H1 (cell line): ENCODE measurements around the gene ESRRB. TPM values are rescaled to one million over a fixed set of nuclear protein-coding genes. Genes with fewer than 3 reads are reported as not detected.

ENCODE experiments used
- CTCF ChIA-PET: fragments of 300-600 bp; sonication (Branson Sonifier 250); formaldehyde crosslinking; loops from one replicate; lab custom pipeline; 2021; ENCODE audit not compliant: partially characterized antibody; lab: Charles Lee
- POLR2A ChIA-PET: fragments of 300-600 bp; sonication (Branson Sonifier 250); formaldehyde crosslinking; loops from one replicate; lab custom pipeline; 2021; ENCODE audit warnings: inconsistent platforms; ENCODE audit not compliant: partially characterized antibody; lab: Charles Lee
- DNase-seq, 2 experiments: peaks; one replicate each; pipeline versions ENCODE4 v3.0.0 to v3.0.0-alpha.2; 2010 to 2022; ENCODE audit warnings: low spot score in 2 of 2, low read depth in 1 of 2, mixed read lengths in 1 of 2
- FAIRE-seq: peaks from 2 replicates; lab custom pipeline; 2011; peaks lifted over from hg19 to GRCh38; lab: Jason Lieb, UNC
- H2AFZ ChIP-seq: 2 replicates; pipeline ENCODE4 v1.8.1; 2012; ENCODE audit warnings: low read length, inconsistent platforms
- H2AK5ac ChIP-seq: 2 replicates; pipeline ENCODE4 v1.6.1; 2013; ENCODE audit warnings: low read depth, low read length
- H2BK120ac ChIP-seq: replicated peaks from 2 replicates; pipeline ENCODE3; 2013; ENCODE audit warnings: low read depth, low read length, inconsistent platforms
- H2BK12ac ChIP-seq: 2 replicates; pipeline ENCODE4 v1.6.1; 2013; ENCODE audit warnings: low read depth, low read length
- H2BK15ac ChIP-seq: 2 replicates; pipeline ENCODE4 v1.6.1; 2013; ENCODE audit warnings: low read length
- H2BK20ac ChIP-seq: 2 replicates; pipeline ENCODE4 v1.6.1; 2013; ENCODE audit warnings: low read length
- H2BK5ac ChIP-seq: 2 replicates; pipeline ENCODE4 v1.6.1; 2013; ENCODE audit warnings: low read depth, low read length
- H3K14ac ChIP-seq: 2 replicates; pipeline ENCODE4 v1.6.1; 2013; ENCODE audit warnings: inconsistent platforms; ENCODE audit not compliant: insufficient read length
- H3K18ac ChIP-seq: 2 replicates; pipeline ENCODE4 v1.6.1; 2013; ENCODE audit warnings: low read length; ENCODE audit errors: extremely low read depth
- H3K23ac ChIP-seq: 2 replicates; pipeline ENCODE4 v1.6.1; 2013; ENCODE audit warnings: inconsistent platforms; ENCODE audit not compliant: insufficient read length
- H3K23me2 ChIP-seq: 2 replicates; pipeline ENCODE4 v1.6.1; 2013; ENCODE audit warnings: low read depth, low read length
- H3K27ac ChIP-seq: 2 replicates; pipeline ENCODE4 v1.6.1; 2011; ENCODE audit warnings: low read depth, low read length, inconsistent platforms
- H3K27me3 ChIP-seq, 4 experiments: replicated peaks in 1 of 4; 1 replicate in 1 of 4; 2 replicates in 3 of 4; pipeline versions ENCODE4 v1.6.1 to v1.8.1; 2011 to 2013; ENCODE audit warnings: low read length in 3 of 4, mild to moderate bottlenecking in 3 of 4, inconsistent platforms in 2 of 4, mixed read lengths in 2 of 4, moderate library complexity in 1 of 4; ENCODE audit not compliant: control insufficient read depth in 3 of 4, insufficient read depth in 3 of 4; ENCODE audit errors: extremely low read depth in 1 of 4
- H3K36me3 ChIP-seq, 4 experiments: 2 replicates each; pipeline versions ENCODE4 v1.6.1 to v1.8.1; 2011 to 2013; ENCODE audit warnings: mild to moderate bottlenecking in 4 of 4, low read length in 3 of 4, moderate library complexity in 2 of 4, control low read depth in 1 of 4, inconsistent platforms in 1 of 4; ENCODE audit not compliant: insufficient read depth in 4 of 4, control insufficient read depth in 2 of 4
- H3K4ac ChIP-seq: replicated peaks from 2 replicates; pipeline ENCODE3; 2013; ENCODE audit warnings: low read length, low read depth, mixed read lengths, inconsistent platforms; ENCODE audit not compliant: insufficient read length
- H3K4me1 ChIP-seq, 4 experiments: replicated peaks in 1 of 4; 1 replicate in 1 of 4; 2 replicates in 3 of 4; pipeline versions ENCODE4 v1.6.1 to v1.8.1; 2011 to 2013; ENCODE audit warnings: low read length in 3 of 4, inconsistent platforms in 2 of 4, mixed read lengths in 1 of 4; ENCODE audit not compliant: insufficient read depth in 4 of 4, control insufficient read depth in 3 of 4
- H3K4me2 ChIP-seq, 2 experiments: 2 replicates each; pipeline versions ENCODE4 v1.6.1 to v1.8.1; 2011 to 2013; ENCODE audit warnings: low read depth in 2 of 2, low read length in 2 of 2, control low read depth in 1 of 2, inconsistent platforms in 1 of 2, mild to moderate bottlenecking in 1 of 2; ENCODE audit not compliant: insufficient read depth in 1 of 2
- H3K4me3 ChIP-seq, 4 experiments: fragments of 200-600, 300-600 bp in 1 of 4; sonication (generic), shearing (Covaris generic), sonication (Bioruptor Twin) in 1 of 4; 2 replicates each; pipeline versions ENCODE4 v1.5.1 to v1.8.1; 2011 to 2016; ENCODE audit warnings: low read length in 4 of 4, low read depth in 3 of 4, control low read depth in 2 of 4, inconsistent platforms in 2 of 4, mild to moderate bottlenecking in 2 of 4, mixed read lengths in 1 of 4, moderate library complexity in 1 of 4; ENCODE audit not compliant: insufficient read depth in 2 of 4; ENCODE audit errors: extremely low read depth in 1 of 4
- H3K56ac ChIP-seq: replicated peaks from 2 replicates; pipeline ENCODE3; 2013; ENCODE audit warnings: low read depth, mild to moderate bottlenecking, mixed read lengths, low read length, inconsistent platforms; ENCODE audit not compliant: insufficient read length
- H3K79me1 ChIP-seq: 2 replicates; pipeline ENCODE4 v1.6.1; 2013; ENCODE audit warnings: low read depth, low read length, control low read depth
- H3K79me2 ChIP-seq, 2 experiments: 2 replicates each; pipeline versions ENCODE4 v1.6.1 to v1.8.1; 2012 to 2013; ENCODE audit warnings: low read length in 2 of 2, mild to moderate bottlenecking in 2 of 2, inconsistent platforms in 1 of 2; ENCODE audit not compliant: insufficient read depth in 2 of 2, control insufficient read depth in 1 of 2
- H3K9ac ChIP-seq, 4 experiments: replicated peaks in 1 of 4; 1 replicate in 1 of 4; 2 replicates in 3 of 4; pipeline versions ENCODE4 v1.6.1 to v1.8.1; 2011 to 2013; ENCODE audit warnings: low read depth in 3 of 4, low read length in 3 of 4, control low read depth in 2 of 4, mild to moderate bottlenecking in 2 of 4, moderate library complexity in 2 of 4, inconsistent platforms in 1 of 4; ENCODE audit errors: extremely low read depth in 1 of 4
- H3K9me3 ChIP-seq, 2 experiments: 2 replicates each; pipeline versions ENCODE4 v1.6.1 to v1.8.1; 2012 to 2013; ENCODE audit warnings: mild to moderate bottlenecking in 2 of 2, moderate library complexity in 2 of 2, control low read depth in 1 of 2, inconsistent platforms in 1 of 2, low read depth in 1 of 2, low read length in 1 of 2, mixed read lengths in 1 of 2; ENCODE audit not compliant: insufficient read depth in 2 of 2
- H4K20me1 ChIP-seq, 2 experiments: replicated peaks in 1 of 2; 2 replicates each; pipeline versions ENCODE3 to v1.8.1; 2011 to 2013; ENCODE audit warnings: inconsistent platforms in 2 of 2, low read length in 2 of 2, mild to moderate bottlenecking in 1 of 2; ENCODE audit not compliant: insufficient read depth in 2 of 2, control insufficient read depth in 1 of 2
- H4K5ac ChIP-seq: 2 replicates; pipeline ENCODE4 v1.6.1; 2013; ENCODE audit warnings: low read length, low read depth, mixed read lengths, inconsistent platforms; ENCODE audit not compliant: insufficient read length
- H4K8ac ChIP-seq: 2 replicates; pipeline ENCODE4 v1.8.0; 2013; ENCODE audit warnings: mild to moderate bottlenecking, moderate library complexity, low read length, inconsistent platforms; ENCODE audit not compliant: insufficient read depth; ENCODE audit errors: extremely low read depth
- H4K91ac ChIP-seq: replicated peaks from 2 replicates; pipeline ENCODE3; 2013; ENCODE audit warnings: low read length, mixed read lengths, inconsistent platforms; ENCODE audit not compliant: insufficient read length
- ASH2L ChIP-seq: fragments of 200-600, 300-600 bp; sonication (generic); IDR thresholded peaks from one replicate; pipeline ENCODE4 v1.7.1; 2017; ENCODE audit warnings: low read length
- BACH1 ChIP-seq: IDR thresholded peaks from 2 replicates; pipeline ENCODE4 v1.6.1; 2012; ENCODE audit warnings: low read length, improper control_type of control experiment
- CBX5 ChIP-seq: fragments of 300-800, 300-1000 bp; sonication (generic); IDR thresholded peaks from 2 replicates; pipeline ENCODE4 v1.7.1; 2016; ENCODE audit warnings: antibody characterized with exemption, low read length, low read depth
- CREB1 ChIP-seq: IDR thresholded peaks from 2 replicates; pipeline ENCODE4 v1.6.1; 2012; ENCODE audit warnings: inconsistent platforms
- CTBP2 ChIP-seq: IDR thresholded peaks from 2 replicates; pipeline ENCODE4 v1.7.0; 2011; ENCODE audit warnings: borderline replicate concordance, mild to moderate bottlenecking, moderate library complexity, mixed read lengths, low read length; ENCODE audit not compliant: insufficient read depth, insufficient read length
- CTCF ChIP-seq, 3 experiments: IDR thresholded peaks; 1 replicate in 2 of 3; 2 replicates in 1 of 3; pipeline versions ENCODE4 v1.5.1 to v1.6.1; 2011; ENCODE audit warnings: low read length in 3 of 3, mild to moderate bottlenecking in 3 of 3, inconsistent platforms in 2 of 3, low read depth in 1 of 3, moderate library complexity in 1 of 3; ENCODE audit not compliant: insufficient read depth in 1 of 3; ENCODE audit errors: control extremely low read depth in 1 of 3
- HDAC2 ChIP-seq, 2 experiments: fragments of 300-600 bp in 1 of 2; sonication (generic) in 1 of 2; IDR thresholded peaks; 2 replicates each; pipeline ENCODE4 v1.6.1; 2011 to 2012; ENCODE audit warnings: low read depth in 2 of 2, low read length in 2 of 2, mild to moderate bottlenecking in 2 of 2, moderate library complexity in 2 of 2, borderline replicate concordance in 1 of 2, inconsistent platforms in 1 of 2
- RAD21 ChIP-seq, 2 experiments: IDR thresholded peaks in 1 of 2; conservative IDR thresholded peaks in 1 of 2; 2 replicates each; pipeline ENCODE4 v1.6.1; 2011; ENCODE audit warnings: low read depth in 2 of 2, low read length in 2 of 2, improper control_type of control experiment in 1 of 2, inconsistent platforms in 1 of 2, mild to moderate bottlenecking in 1 of 2, moderate library complexity in 1 of 2
- WGBS, 2 experiments: shearing (Covaris generic) in 1 of 2; methylation state at CpG; one replicate each; pipeline versions ENCODE4 v1.1.6 to v1.1.7; 2013 to 2015; ENCODE audit warnings: low lambda C conversion rate in 2 of 2, mixed read lengths in 2 of 2, inconsistent platforms in 1 of 2, low coverage in 1 of 2, missing lambda C conversion rate in 1 of 2; ENCODE audit not compliant: insufficient replicate concordance in 2 of 2, insufficient coverage in 1 of 2, insufficient read length in 1 of 2; ENCODE audit errors: extremely low coverage in 1 of 2, missing lambda C conversion rate in 1 of 2; 5-methylcytosine and 5-hydroxymethylcytosine counted together
- polyA plus RNA-seq, 7 experiments: library from polyadenylated mRNA; depleted of rRNA in 3 of 7; stranded (reverse) in 5 of 7; unstranded in 2 of 7; fragments of >200 nt in 5 of 7; fragments of 200-250 nt in 2 of 7; gene quantifications; 1 replicate in 5 of 7; 2 replicates in 1 of 7; 4 replicates in 1 of 7; pipeline versions ENCODE4 v1.2.1 to v1.2.3, GENCODE V29; 2011 to 2013; ENCODE audit warnings: missing spikeins in 2 of 7, mixed read lengths in 2 of 7
- total RNA-seq: library from RNA; stranded (reverse); fragmentation: NEBNext Ultra II Directional; extraction: Animal tissue kit (Norgen Biotek cat#: 25700); gene quantifications from 2 replicates; pipeline ENCODE4 v1.2.1, GENCODE V29; 2021

Gene ESRRB
- total and polyA plus RNA-seq, 2 of the 8 experiments (the other 6 are each of a cell fraction or from before 2014, with no cell fraction given) = 0.29 to 0.45 TPM

- Histone ChIP-seq H2BK120ac (no peak overlapping the region), H2BK5ac (no peak overlapping the region), H3K23ac (no peak overlapping the region), H3K36me3 (no peaks in the 10 kb centered on the region), H3K4me1 (peaks cover 0 to 13% (median 3%) of the 10 kb centered on the region in 4 experiments; a peak in 5 of 7 replicates), H4K20me1 (no peaks in the 10 kb centered on the region), H3K79me1 (no peaks in the 10 kb centered on the region), H3K9ac (no peak overlapping the region), H3K56ac (no peak overlapping the region), H3K4me3 (no peak overlapping the region), H3K18ac (peak overlapping the region; percentile 24; the same call in 1 of the 2 replicates), H3K4ac (no peak overlapping the region), H2BK20ac (no peak overlapping the region), H2BK15ac (peak overlapping the region; percentile 63; the same call in 1 of the 2 replicates), H3K9me3 (no peaks in the 10 kb centered on the region), H3K79me2 (no peaks in the 10 kb centered on the region), H3K14ac (no peak overlapping the region), H4K5ac (no peak overlapping the region), H3K27me3 (no peaks in the 10 kb centered on the region), H4K8ac (no peak overlapping the region), H3K23me2 (no peaks in the 10 kb centered on the region), H3K27ac (no peak overlapping the region), H2BK12ac (peak overlapping the region; percentile 60; the same call in 1 of the 2 replicates), H4K91ac (no peak overlapping the region), H2AFZ (peak overlapping the region; percentile 98; the same call in 1 of the 2 replicates), H2AK5ac (no peak overlapping the region), H3K4me2 (no peak overlapping the region)
- DNase-seq (peak in 1 of 2 experiments; percentile 87), FAIRE-seq (peak; percentile 93)
- CTCF ChIA-PET = interaction anchor here (0.8 to 2.5 kb wide), 17 partner anchors 9 to 168 kb away, joined by 3 to 8 read pairs (median 3); no protein-coding TSS in a partner anchor
- POLR2A ChIA-PET = interaction anchor here (1.4 kb wide), 1 partner anchor 10 kb away, joined by 4 read pairs; no protein-coding TSS in a partner anchor
- WGBS, 2 experiments = 55% methylated on average over 10 of the region's 10 CpGs; no CpG with 5 or more reads in 1 of the 2 experiments
- TF ChIP-seq CTCF (IDR thresholded peaks at IDR 0.05; ENCODE audit: control extremely low read depth in 1 of 3, insufficient read depth in 1 of 3, low read depth in 1 of 3, low read length in 3 of 3) (peak; percentile 45 to 89 (median 74)), ASH2L (peak; percentile 14), CREB1 (0 out of 2 replicates have a peak, but pooled peaks have one; percentile 48), CBX5 (no peak), RAD21 (IDR thresholded peaks at IDR 0.05 in 1 of 2, conservative IDR thresholded peaks at IDR 0.05 in 1 of 2; ENCODE audit: low read depth in 2 of 2, low read length in 2 of 2) (peak; percentile 82 to 85), CTBP2 (no peak), BACH1 (peak; percentile 63; the same call in 1 of the 2 replicates), HDAC2 (IDR thresholded peaks at IDR 0.05; ENCODE audit: borderline replicate concordance in 1 of 2, low read depth in 2 of 2, low read length in 2 of 2) (0 out of 4 replicates have a peak, but pooled peaks of 1 of the 2 experiments have one; percentile 37)
Measured at GRCh38 chr14:76546426-76547221, 170.7 kb downstream of the ESRRB start.
